ENCODE data around the gene HES7.

DNA sequence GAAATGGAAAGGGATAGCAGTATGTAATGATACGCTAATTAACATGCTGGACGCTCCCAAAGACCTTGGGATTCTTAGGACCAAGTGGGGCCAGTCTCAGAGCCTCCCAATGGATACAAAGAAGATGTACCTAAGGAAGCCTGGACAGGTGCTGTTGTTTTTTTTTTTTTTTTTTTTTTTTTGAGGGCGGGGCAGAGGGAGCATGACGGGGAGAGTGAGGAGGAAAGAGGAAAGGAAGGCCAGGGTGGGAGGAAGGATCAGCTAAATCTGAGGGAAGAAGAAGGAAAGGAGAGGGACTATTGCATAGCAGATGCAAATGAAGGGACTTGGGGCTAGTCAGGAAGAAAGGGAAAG lies 36.3 kb upstream of the HES7 start:
- TF ChIP-seq POLR2AphosphoS5 (IDR thresholded peaks at IDR 0.05) (no peak), POLR2A (IDR thresholded peaks at IDR 0.05) (no peak), EP300 (IDR thresholded peaks at IDR 0.05) (no peak)
- TF ChIP-seq, protein P1, sequence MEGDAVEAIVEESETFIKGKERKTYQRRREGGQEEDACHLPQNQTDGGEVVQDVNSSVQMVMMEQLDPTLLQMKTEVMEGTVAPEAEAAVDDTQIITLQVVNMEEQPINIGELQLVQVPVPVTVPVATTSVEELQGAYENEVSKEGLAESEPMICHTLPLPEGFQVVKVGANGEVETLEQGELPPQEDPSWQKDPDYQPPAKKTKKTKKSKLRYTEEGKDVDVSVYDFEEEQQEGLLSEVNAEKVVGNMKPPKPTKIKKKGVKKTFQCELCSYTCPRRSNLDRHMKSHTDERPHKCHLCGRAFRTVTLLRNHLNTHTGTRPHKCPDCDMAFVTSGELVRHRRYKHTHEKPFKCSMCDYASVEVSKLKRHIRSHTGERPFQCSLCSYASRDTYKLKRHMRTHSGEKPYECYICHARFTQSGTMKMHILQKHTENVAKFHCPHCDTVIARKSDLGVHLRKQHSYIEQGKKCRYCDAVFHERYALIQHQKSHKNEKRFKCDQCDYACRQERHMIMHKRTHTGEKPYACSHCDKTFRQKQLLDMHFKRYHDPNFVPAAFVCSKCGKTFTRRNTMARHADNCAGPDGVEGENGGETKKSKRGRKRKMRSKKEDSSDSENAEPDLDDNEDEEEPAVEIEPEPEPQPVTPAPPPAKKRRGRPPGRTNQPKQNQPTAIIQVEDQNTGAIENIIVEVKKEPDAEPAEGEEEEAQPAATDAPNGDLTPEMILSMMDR (IDR thresholded peaks at IDR 0.05) = no peak
